Epithelial cell of proximal tubule (primary cell): ENCODE measurements around the gene H2AZ2. TPM values are rescaled to one million over a fixed set of nuclear protein-coding genes. Genes with fewer than 3 reads are reported as not detected.

Experiments
- DNase-seq: peaks from one replicate; pipeline ENCODE4 v3.0.0-alpha.2; 2011; ENCODE audit warnings: low read depth
- H3K4me3 ChIP-seq: 2 replicates; pipeline ENCODE4 v1.5.1; 2011; ENCODE audit warnings: low read depth, mild to moderate bottlenecking, low read length
- CTCF ChIP-seq: conservative IDR thresholded peaks from 2 replicates; pipeline ENCODE4 v1.5.1; 2012; ENCODE audit warnings: low read depth, mild to moderate bottlenecking, low read length
- total RNA-seq: library from RNA; depleted of rRNA; stranded (reverse); fragments of >200 nt; gene quantifications from 2 replicates; pipeline ENCODE4 v1.2.3, GENCODE V29; 2015

H2AZ2 gene
- total RNA-seq, 1 donor from 2014 or later = 208 TPM

GRCh38 chr7:44889086-44889781 is 41.3 kb upstream of the H2AZ2 start:
- no peak overlapping the region for H3K4me3 ChIP-seq
- no peak for TF ChIP-seq CTCF
- DNase-seq = no peak

GRCh38 chr7:44887293-44887692 is 39.4 kb upstream of the H2AZ2 start:
- no peak for TF ChIP-seq CTCF
- H3K4me3 ChIP-seq = no peak overlapping the region
- no peak for DNase-seq

GRCh38 chr7:44885394-44886317 is 37.8 kb upstream of the H2AZ2 start, which contains the start of gene PURB:
TSS of gene PURB (minus strand) at chr7:44885530. CDS start at chr7:44885348, 182 bp downstream.
- DNase-seq = peak; percentile 78
- peak within 1 kb of the TSS; percentile 90 for H3K4me3 ChIP-seq
- TF ChIP-seq CTCF = no peak

- no peak for TF ChIP-seq CTCF
- no peak for DNase-seq
- peak overlapping the region; percentile 72 for H3K4me3 ChIP-seq
Observed at GRCh38 chr7:44884621-44885393, 36.9 kb upstream of the H2AZ2 start.

- no peak for TF ChIP-seq CTCF
- H3K4me3 ChIP-seq = peak overlapping the region; percentile 72
- DNase-seq = no peak
Observed at GRCh38 chr7:44883961-44884620, 36.2 kb upstream of the H2AZ2 start.

- no peak for TF ChIP-seq CTCF
- DNase-seq = no peak
- H3K4me3 ChIP-seq = no peak overlapping the region
Observed at GRCh38 chr7:44882899-44883298, 35.0 kb upstream of the H2AZ2 start.
